Skeletal muscle tissue (tissue), 4 donors: ENCODE results near the gene LRRC63. TPM values are rescaled to one million over a fixed set of nuclear protein-coding genes. Genes with fewer than 3 reads are reported as not detected.

Experiments used
- H3K27ac ChIP-seq: one replicate; pipeline ENCODE4 v1.7.0; 2013; ENCODE audit warnings: mild to moderate bottlenecking, low read depth, low read length, inconsistent platforms
- H3K27me3 ChIP-seq, 3 donors: one replicate each; pipeline ENCODE4 v1.7.0; 2013; ENCODE audit warnings: low read length in 3 of 3; ENCODE audit not compliant: control insufficient read depth in 3 of 3, insufficient read depth in 3 of 3
- H3K36me3 ChIP-seq, 3 donors: one replicate each; pipeline ENCODE4 v1.7.0; 2013; ENCODE audit warnings: low read length in 3 of 3; ENCODE audit not compliant: control insufficient read depth in 3 of 3, insufficient read depth in 3 of 3
- H3K4me1 ChIP-seq, 3 donors: one replicate each; pipeline ENCODE4 v1.7.0; 2013; ENCODE audit warnings: low read length in 3 of 3, mild to moderate bottlenecking in 3 of 3; ENCODE audit not compliant: control insufficient read depth in 3 of 3, insufficient read depth in 3 of 3
- H3K4me3 ChIP-seq, 3 donors: one replicate each; pipeline ENCODE4 v1.7.0; 2013; ENCODE audit warnings: low read length in 3 of 3
- H3K9ac ChIP-seq, 3 donors: one replicate each; pipeline ENCODE4 v1.7.0; 2013; ENCODE audit warnings: low read length in 3 of 3, mild to moderate bottlenecking in 3 of 3, moderate library complexity in 2 of 3, low read depth in 1 of 3
- H3K9me3 ChIP-seq, 3 donors: one replicate each; pipeline ENCODE4 v1.7.0; 2013; ENCODE audit warnings: low read length in 3 of 3; ENCODE audit not compliant: control insufficient read depth in 3 of 3
- total RNA-seq: library from RNA; depleted of rRNA; stranded (reverse); fragments of >200 nt; gene quantifications from one replicate; pipeline ENCODE4 v1.2.3, GENCODE V29; 2014
- donor health status: Osteomylitis.

The LRRC63 gene
- total RNA-seq, 1 donor from 2014 or later = not detected

- peak overlapping the region; percentile 52 for H3K27ac ChIP-seq
- no peaks in the 10 kb centered on the region for H3K9me3 ChIP-seq
- H3K9ac ChIP-seq = no peak overlapping the region
- H3K36me3 ChIP-seq = no peaks in the 10 kb centered on the region
- no peak overlapping the region for H3K4me3 ChIP-seq
- H3K27me3 ChIP-seq = no peaks in the 10 kb centered on the region
- peaks cover 0 to 9% (median 2%) of the 10 kb centered on the region in 3 donors for H3K4me1 ChIP-seq
Observed at GRCh38 chr13:46297361-46297811, 85.7 kb downstream of the LRRC63 start.

- Histone ChIP-seq H3K36me3 (no peaks in the 10 kb centered on the region), H3K4me3 (no peak overlapping the region), H3K9ac (no peak overlapping the region), H3K27ac (no peak overlapping the region), H3K9me3 (no peaks in the 10 kb centered on the region), H3K27me3 (no peaks in the 10 kb centered on the region), H3K4me1 (no peaks in the 10 kb centered on the region)
Observed at GRCh38 chr13:46303742-46304385, 92.1 kb downstream of the LRRC63 start.

GRCh38 chr13:46304546-46304945 is 92.8 kb downstream of the LRRC63 start:
- Histone ChIP-seq H3K9ac (no peak overlapping the region), H3K27ac (no peak overlapping the region)

GRCh38 chr13:46307554-46307953 is 95.8 kb downstream of the LRRC63 start:
- Histone ChIP-seq H3K4me3 (no peak overlapping the region), H3K27me3 (no peaks in the 10 kb centered on the region), H3K9me3 (no peaks in the 10 kb centered on the region), H3K4me1 (no peaks in the 10 kb centered on the region), H3K9ac (no peak overlapping the region), H3K27ac (no peak overlapping the region), H3K36me3 (no peaks in the 10 kb centered on the region)

More at GRCh38 chr13:46304546-46304945, 92.8 kb downstream of the LRRC63 start:
- no peaks in the 10 kb centered on the region for H3K4me1 ChIP-seq
- no peaks in the 10 kb centered on the region for H3K27me3 ChIP-seq
- no peaks in the 10 kb centered on the region for H3K36me3 ChIP-seq
- H3K9me3 ChIP-seq = no peaks in the 10 kb centered on the region
- H3K4me3 ChIP-seq = no peak overlapping the region

- Histone ChIP-seq H3K36me3 (no peaks in the 10 kb centered on the region), H3K27me3 (no peaks in the 10 kb centered on the region), H3K9me3 (no peaks in the 10 kb centered on the region), H3K4me1 (no peaks in the 10 kb centered on the region), H3K9ac (no peak overlapping the region), H3K4me3 (no peak overlapping the region), H3K27ac (no peak overlapping the region)
Observed at GRCh38 chr13:46310066-46310465, 98.3 kb downstream of the LRRC63 start.

- Histone ChIP-seq H3K36me3 (no peaks in the 10 kb centered on the region), H3K9ac (no peak overlapping the region), H3K27ac (no peak overlapping the region), H3K9me3 (no peaks in the 10 kb centered on the region), H3K4me3 (no peak overlapping the region), H3K27me3 (no peaks in the 10 kb centered on the region), H3K4me1 (no peaks in the 10 kb centered on the region)
Observed at GRCh38 chr13:46311217-46311616, 99.5 kb downstream of the LRRC63 start.

GRCh38 chr13:46313024-46313423 is 101.3 kb downstream of the LRRC63 start:
- Histone ChIP-seq H3K4me3 (no peak overlapping the region), H3K4me1 (no peaks in the 10 kb centered on the region), H3K27ac (no peak overlapping the region), H3K36me3 (no peaks in the 10 kb centered on the region), H3K9ac (no peak overlapping the region), H3K27me3 (no peaks in the 10 kb centered on the region), H3K9me3 (no peaks in the 10 kb centered on the region)

GRCh38 chr13:46313432-46314257 is 101.9 kb downstream of the LRRC63 start:
- no peak overlapping the region for H3K27ac ChIP-seq
- no peaks in the 10 kb centered on the region for H3K4me1 ChIP-seq
- H3K9ac ChIP-seq = no peak overlapping the region
- H3K9me3 ChIP-seq = no peaks in the 10 kb centered on the region
- no peaks in the 10 kb centered on the region for H3K27me3 ChIP-seq
- no peak overlapping the region for H3K4me3 ChIP-seq
- H3K36me3 ChIP-seq = no peaks in the 10 kb centered on the region

GRCh38 chr13:46314587-46314986 is 102.9 kb downstream of the LRRC63 start:
- no peak overlapping the region for H3K27ac ChIP-seq
- H3K9ac ChIP-seq = no peak overlapping the region
- no peaks in the 10 kb centered on the region for H3K9me3 ChIP-seq
- H3K27me3 ChIP-seq = no peaks in the 10 kb centered on the region
- H3K4me1 ChIP-seq = no peaks in the 10 kb centered on the region
- no peak overlapping the region for H3K4me3 ChIP-seq
- no peaks in the 10 kb centered on the region for H3K36me3 ChIP-seq

- H3K4me1 ChIP-seq = no peaks in the 10 kb centered on the region
- H3K27ac ChIP-seq = no peak overlapping the region
- H3K4me3 ChIP-seq = no peak overlapping the region
- no peaks in the 10 kb centered on the region for H3K9me3 ChIP-seq
- no peaks in the 10 kb centered on the region for H3K36me3 ChIP-seq
- H3K9ac ChIP-seq = no peak overlapping the region
- H3K27me3 ChIP-seq = no peaks in the 10 kb centered on the region
Observed at GRCh38 chr13:46315036-46315435, 103.3 kb downstream of the LRRC63 start.
